Ovary (tissue), 9 donors: ENCODE measurements around the gene KCTD5. TPM values are rescaled to one million over a fixed set of nuclear protein-coding genes. Genes with fewer than 3 reads are reported as not detected.
"Not testable (repeated sequence)": the region's sequence is repeated elsewhere in the genome, so short reads cannot be mapped to it uniquely, and the experiment has no call there.

Experiments
- DNase-seq, 5 donors: peaks; one replicate each; pipeline ENCODE4 v3.0.0-alpha.2; 2019 to 2020
- H3K27ac ChIP-seq, 2 donors: fragments of 200-600 bp; one replicate each; pipeline versions ENCODE4 v1.5.1 to v1.8.0; 2019 to 2022
- H3K27me3 ChIP-seq: fragments of 200-600 bp; one replicate; pipeline ENCODE4 v1.8.0; 2022
- H3K36me3 ChIP-seq: fragments of 200-600 bp; sonication (generic); one replicate; pipeline ENCODE4 v1.5.1; 2019
- H3K4me1 ChIP-seq: one replicate; pipeline ENCODE4 v1.8.1; 2013; ENCODE audit warnings: mild to moderate bottlenecking, moderate library complexity; ENCODE audit not compliant: insufficient read depth
- H3K4me3 ChIP-seq: fragments of 200-600 bp; sonication (generic); one replicate; pipeline ENCODE4 v1.5.1; 2017
- H3K9me3 ChIP-seq, 2 donors: fragments of 200-600 bp in 1 of 2; sonication (generic) in 1 of 2; one replicate each; pipeline versions ENCODE4 v1.5.1 to v1.8.1; 2013 to 2019; ENCODE audit warnings: mild to moderate bottlenecking in 1 of 2, moderate library complexity in 1 of 2
- EP300 ChIP-seq: sonication (generic); formaldehyde crosslinking; IDR thresholded peaks from one replicate; pipeline ENCODE4 v1.6.1; 2017; ENCODE audit warnings: antibody characterized with exemption
- POLR2A ChIP-seq: fragments of 450-650 bp; IDR thresholded peaks from one replicate; pipeline ENCODE4 v1.6.1; 2017; ENCODE audit warnings: antibody characterized with exemption, mild to moderate bottlenecking, moderate library complexity
- WGBS, 3 donors: extraction: QIAGEN DNeasy Blood & Tissue Kit in 1 of 3; methylation state at CpG; one replicate each; pipeline versions ENCODE4 v1.1.5 to v1.1.7; 2013 to 2017; 5-methylcytosine and 5-hydroxymethylcytosine counted together
- intact Hi-C, 4 donors: fragments of 100-400 bp; cut with DNase I; formaldehyde crosslinking; loops; one replicate each; pipeline versions ENCODE4 v1.11.0 to v1.15.1; 2022 to 2023
- polyA plus RNA-seq, 2 donors: library from polyadenylated mRNA; stranded (reverse); fragments of 200-250 nt in 1 of 2; fragments of 350-450 nt in 1 of 2; fragmentation: Illumina TruSeq in 1 of 2; extraction: RNeasy Lipid Tissue Mini Kit (QIAGEN cat#74804) in 1 of 2; gene quantifications; one replicate each; pipeline ENCODE4 v1.2.3, GENCODE V29; 2013 to 2014
- total RNA-seq, 7 donors: library from RNA; depleted of rRNA in 2 of 7; stranded (reverse); fragments of >200 nt in 2 of 7; fragmentation: NEBNext Ultra II Directional in 3 of 7; extraction: Animal tissue kit (Norgen Biotek cat#: 25700) in 3 of 7; gene quantifications; one replicate each; pipeline versions ENCODE4 v1.1.0 to v1.2.4, GENCODE V29; 2016 to 2023
- TF ChIP-seq, protein P1 (sequence below), 3 donors: fragments of 450-650 bp in 2 of 3; fragments of 200-600 bp in 1 of 3; IDR thresholded peaks; one replicate each; pipeline versions ENCODE4 v1.5.1 to v1.8.0; 2016 to 2022; ENCODE audit warnings: antibody characterized with exemption in 3 of 3, mild to moderate bottlenecking in 1 of 3
- donor health status: DM: no; HTN: no; CAD: no; lungs with moderate emphysema.
- donor health status: DM: no; HTN: no; CAD: no.
- donor health status: Bipolar disorder and iron deficiency.
- donor health status: DM: yes; HTN: yes; CAD: no.
- donor health status: DM: no; HTN: no; CAD: no.
- donor health status: DM: yes; HTN: yes; CAD: no.

The KCTD5 gene
- total and polyA plus RNA-seq, 9 donors: 12.2 to 19.8 (median 13.3) TPM

DNA sequence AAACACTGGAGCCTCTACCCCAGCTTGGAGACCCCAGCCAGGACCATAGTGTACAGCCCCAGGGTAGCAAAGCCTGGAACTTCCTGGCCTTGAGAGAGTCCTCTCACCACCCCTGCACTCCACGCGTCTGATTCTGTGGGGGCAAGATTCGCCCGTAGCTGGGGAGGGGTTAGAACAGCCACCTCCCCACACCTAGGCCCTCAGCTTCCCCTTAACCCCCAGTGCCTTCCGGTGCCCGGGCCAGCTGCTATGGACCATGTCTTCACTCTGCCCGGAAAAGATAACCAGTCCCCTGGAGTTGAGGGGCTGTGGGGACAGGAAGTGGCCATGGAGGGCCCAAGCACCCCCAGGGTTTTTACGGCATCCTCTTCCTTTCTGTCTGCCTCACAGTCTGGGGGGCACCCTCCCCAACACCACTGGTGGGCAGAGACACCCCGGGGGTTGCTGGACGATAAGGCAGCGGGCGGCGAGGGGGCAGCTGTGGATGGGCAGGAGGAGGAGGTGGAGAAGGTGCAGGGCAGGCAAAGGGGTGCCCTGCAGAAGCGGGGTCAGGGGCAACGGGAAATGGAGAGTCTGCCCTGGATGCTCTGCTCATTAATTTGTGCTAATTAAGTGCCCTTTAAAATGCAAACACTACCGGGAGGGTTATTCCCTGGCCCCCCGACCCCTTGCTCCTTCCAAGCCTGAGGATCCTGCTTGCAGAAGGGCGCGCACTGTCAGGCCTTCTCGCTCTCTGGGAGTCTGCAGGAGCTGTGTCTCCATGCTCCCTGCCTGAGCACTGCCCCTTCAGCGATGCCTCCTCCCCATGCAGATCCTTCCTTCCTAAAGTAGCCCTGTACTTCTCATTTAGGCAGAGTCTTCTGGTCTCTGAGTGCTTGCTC lies 35.3 kb downstream of the KCTD5 start:
- Histone ChIP-seq H3K4me3 (no peak overlapping the region), H3K9me3 (no peaks in the 10 kb centered on the region), H3K36me3 (no peaks in the 10 kb centered on the region), H3K27me3 (no peaks in the 10 kb centered on the region), H3K27ac (no peak overlapping the region), H3K4me1 (peaks cover 1% of the 10 kb centered on the region)
- DNase-seq: no peak
- 75 to 82% (median 76%) methylated on average over 21 of the region's 21 CpGs for WGBS, 3 donors
- intact Hi-C loops: loop anchor here in 1 of 4 donors (10.0 kb wide), 1 partner anchor 63 kb away; no protein-coding TSS in a partner anchor
- no peak for TF ChIP-seq POLR2A

- H3K36me3 ChIP-seq: no peaks in the 10 kb centered on the region
- 72 to 83% (median 75%) methylated on average over 12 to 16 of the region's 16 CpGs for WGBS, 3 donors
- H3K27me3 ChIP-seq: no peaks in the 10 kb centered on the region
- TF ChIP-seq EP300 (no peak), POLR2A (no peak)
- TF ChIP-seq, protein P1, sequence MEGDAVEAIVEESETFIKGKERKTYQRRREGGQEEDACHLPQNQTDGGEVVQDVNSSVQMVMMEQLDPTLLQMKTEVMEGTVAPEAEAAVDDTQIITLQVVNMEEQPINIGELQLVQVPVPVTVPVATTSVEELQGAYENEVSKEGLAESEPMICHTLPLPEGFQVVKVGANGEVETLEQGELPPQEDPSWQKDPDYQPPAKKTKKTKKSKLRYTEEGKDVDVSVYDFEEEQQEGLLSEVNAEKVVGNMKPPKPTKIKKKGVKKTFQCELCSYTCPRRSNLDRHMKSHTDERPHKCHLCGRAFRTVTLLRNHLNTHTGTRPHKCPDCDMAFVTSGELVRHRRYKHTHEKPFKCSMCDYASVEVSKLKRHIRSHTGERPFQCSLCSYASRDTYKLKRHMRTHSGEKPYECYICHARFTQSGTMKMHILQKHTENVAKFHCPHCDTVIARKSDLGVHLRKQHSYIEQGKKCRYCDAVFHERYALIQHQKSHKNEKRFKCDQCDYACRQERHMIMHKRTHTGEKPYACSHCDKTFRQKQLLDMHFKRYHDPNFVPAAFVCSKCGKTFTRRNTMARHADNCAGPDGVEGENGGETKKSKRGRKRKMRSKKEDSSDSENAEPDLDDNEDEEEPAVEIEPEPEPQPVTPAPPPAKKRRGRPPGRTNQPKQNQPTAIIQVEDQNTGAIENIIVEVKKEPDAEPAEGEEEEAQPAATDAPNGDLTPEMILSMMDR (IDR thresholded peaks at IDR 0.05): no peak
- no peak overlapping the region for H3K27ac ChIP-seq
- intact Hi-C loops: loop anchor here in 1 of 4 donors (10.0 kb wide), 1 partner anchor 65 kb away; no protein-coding TSS in a partner anchor
- H3K9me3 ChIP-seq: no peaks in the 10 kb centered on the region
- no peak overlapping the region for H3K4me3 ChIP-seq
- peak in 1 of 5 donors; percentile 37 for DNase-seq
- H3K4me1 ChIP-seq: peaks cover 1% of the 10 kb centered on the region
Observed at GRCh38 chr16:2719328-2720063, 37.2 kb downstream of the KCTD5 start.

- WGBS, 3 donors: 78 to 85% (median 85%) methylated on average over 26 of the region's 26 CpGs
- H3K27ac ChIP-seq: no peak within 1 kb of the TSS
- peak in 1 of 5 donors; percentile 44 for DNase-seq
- TF ChIP-seq, protein P1 (IDR thresholded peaks at IDR 0.05): no peak
- no peak for TF ChIP-seq EP300
- no peak for TF ChIP-seq POLR2A
- intact Hi-C loops: no loop called here
- H3K4me3 ChIP-seq: peak within 1 kb of the TSS; percentile 54
- no peaks in the 10 kb centered on the region for H3K27me3 ChIP-seq
- H3K36me3 ChIP-seq: no peaks in the 10 kb centered on the region
- peaks cover 1% of the 10 kb centered on the region for H3K4me1 ChIP-seq
- no peaks in the 10 kb centered on the region for H3K9me3 ChIP-seq
Observed at GRCh38 chr16:2720064-2720457, 37.7 kb downstream of the KCTD5 start, which contains the start of gene PRSS27. PRSS27 (minus strand) TSS chr16:2720224; CDS start chr16:2720160, 64 bp downstream.

DNA sequence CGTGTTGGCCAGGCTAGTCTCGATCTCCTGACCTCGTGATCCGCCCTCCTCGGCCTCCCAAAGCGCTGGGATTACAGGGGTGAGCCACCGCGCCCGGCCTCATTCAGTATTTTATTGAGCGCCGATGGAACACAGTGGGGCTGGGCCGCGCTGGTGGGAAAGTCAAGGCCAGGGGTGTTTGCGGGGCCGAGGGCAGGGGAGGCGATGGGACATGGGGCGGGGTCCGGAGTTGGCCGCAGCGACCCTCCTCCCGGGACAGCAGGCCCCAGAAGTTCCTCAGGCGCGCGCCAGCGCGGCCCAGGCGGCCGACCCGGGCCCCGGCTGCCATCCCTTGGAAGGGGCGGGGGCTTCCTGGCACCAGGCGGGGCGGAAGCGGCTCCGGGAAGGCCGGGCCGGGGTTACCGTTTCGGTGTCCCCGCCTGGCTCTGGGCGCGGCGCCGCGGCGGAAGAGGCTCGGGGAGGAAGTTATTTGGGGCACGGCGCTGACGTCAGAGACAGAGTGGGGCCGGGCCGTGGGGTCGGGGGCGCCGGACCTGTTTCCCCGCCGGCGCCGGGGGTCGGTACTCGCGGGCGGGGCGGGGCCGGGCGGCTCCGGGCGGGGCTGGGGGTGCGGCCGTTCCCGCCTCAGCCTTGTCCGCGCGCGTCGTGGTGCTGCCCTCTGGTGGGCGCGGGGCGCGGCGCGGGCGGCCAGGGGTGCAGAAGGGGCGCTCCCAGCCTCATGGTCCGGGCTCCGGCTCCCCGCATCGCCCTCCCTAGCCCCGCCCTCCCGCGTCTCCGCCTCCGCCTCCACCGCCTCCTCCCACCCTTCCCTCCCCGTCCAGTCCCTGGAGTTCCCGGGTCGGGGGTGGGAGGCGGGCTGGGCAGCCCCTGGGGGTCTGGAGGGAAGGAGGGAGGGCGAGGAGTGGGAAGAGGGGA lies 38.7 kb downstream of the KCTD5 start:
- no peaks in the 10 kb centered on the region for H3K27me3 ChIP-seq
- no peaks in the 10 kb centered on the region for H3K9me3 ChIP-seq
- no peak overlapping the region for H3K27ac ChIP-seq
- intact Hi-C loops: no loop called here
- DNase-seq: peak; percentile 74 to 89 (median 80)
- TF ChIP-seq POLR2A (no peak), EP300 (no peak)
- TF ChIP-seq, protein P1 (IDR thresholded peaks at IDR 0.05): peak; percentile 11 to 37 (median 36)
- peak overlapping the region; percentile 54 for H3K4me3 ChIP-seq
- no peaks in the 10 kb centered on the region for H3K4me1 ChIP-seq
- WGBS, 3 donors: 2 to 3% (median 3%) methylated on average over 44 to 99 of the region's 99 CpGs
- no peaks in the 10 kb centered on the region for H3K36me3 ChIP-seq

DNA sequence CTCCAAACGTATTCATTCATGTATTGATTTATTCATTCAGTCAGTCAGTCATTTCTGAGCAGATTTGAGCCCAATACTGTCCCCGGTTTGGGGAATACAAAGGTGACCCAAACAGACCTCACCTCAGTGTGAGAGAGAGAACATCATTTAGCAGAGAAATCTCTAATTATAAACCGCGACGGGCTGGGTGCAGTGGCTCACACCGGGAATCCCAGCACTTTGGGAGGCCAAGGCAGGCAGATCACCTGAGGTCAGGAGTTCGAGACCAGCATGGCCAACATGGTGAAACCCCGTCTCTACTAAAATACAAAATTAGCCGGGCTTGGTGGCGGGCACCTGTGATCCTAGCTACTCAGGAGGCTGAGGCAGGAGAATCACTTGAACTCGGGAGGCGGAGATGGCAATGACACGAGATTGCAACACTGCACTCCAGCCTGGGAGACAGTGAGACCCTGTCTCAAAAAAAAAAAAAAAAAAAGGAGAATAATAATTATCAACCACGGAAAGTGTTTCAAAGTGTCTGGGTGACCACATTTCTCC lies 39.4 kb downstream of the KCTD5 start:
- DNase-seq: peak in 1 of 5 donors; percentile 30
- peak overlapping the region; percentile 54 for H3K4me3 ChIP-seq
- H3K27me3 ChIP-seq, H3K9me3 ChIP-seq, H3K4me1 ChIP-seq, H3K36me3 ChIP-seq, H3K27ac ChIP-seq, intact Hi-C loops: not testable (repeated sequence)
- WGBS, 3 donors: 33 to 41% (median 36%) methylated on average over 14 of the region's 14 CpGs
